Mesenchymal stem cell (in vitro differentiated cells and primary cell): ENCODE measurements around the gene CASP14. TPM values are rescaled to one million over a fixed set of nuclear protein-coding genes. Genes with fewer than 3 reads are reported as not detected.

ENCODE experiments used
- DNase-seq: peaks from one replicate; pipeline ENCODE4 v3.0.0-alpha.2; 2013
- H2AFZ ChIP-seq: one replicate; pipeline ENCODE4 v1.6.1; 2013; ENCODE audit warnings: low read depth, mild to moderate bottlenecking, control low read depth, inconsistent platforms, low read length, moderate library complexity
- H2AK5ac ChIP-seq: 2 replicates; pipeline ENCODE4 v1.6.1; 2013; ENCODE audit warnings: low read length, moderate library complexity, mild to moderate bottlenecking, inconsistent platforms; ENCODE audit not compliant: severe bottlenecking
- H2BK120ac ChIP-seq: one replicate; pipeline ENCODE4 v1.6.1; 2013; ENCODE audit warnings: low read depth, mild to moderate bottlenecking, inconsistent platforms, low read length, moderate library complexity
- H2BK12ac ChIP-seq, 2 experiments: one replicate each; pipeline ENCODE4 v1.6.1; 2013; ENCODE audit warnings: inconsistent platforms in 2 of 2, low read length in 2 of 2, mild to moderate bottlenecking in 2 of 2, moderate library complexity in 2 of 2, control low read depth in 1 of 2
- H2BK15ac ChIP-seq: one replicate; pipeline ENCODE4 v1.6.1; 2013; ENCODE audit warnings: mild to moderate bottlenecking, low read depth, inconsistent platforms; ENCODE audit not compliant: poor library complexity, severe bottlenecking
- H2BK5ac ChIP-seq: 2 replicates; pipeline ENCODE4 v1.6.1; 2013; ENCODE audit warnings: low read depth, mild to moderate bottlenecking, low read length, control low read depth, inconsistent platforms; ENCODE audit not compliant: poor library complexity, severe bottlenecking
- H3K14ac ChIP-seq, 2 experiments: one replicate each; pipeline ENCODE4 v1.6.1; 2013; ENCODE audit warnings: inconsistent platforms in 2 of 2, low read length in 2 of 2, control low read depth in 1 of 2, mild to moderate bottlenecking in 1 of 2, moderate library complexity in 1 of 2
- H3K18ac ChIP-seq, 2 experiments: one replicate each; pipeline ENCODE4 v1.6.1; 2013; ENCODE audit warnings: inconsistent platforms in 2 of 2, low read length in 2 of 2, control low read depth in 1 of 2, low read depth in 1 of 2, mild to moderate bottlenecking in 1 of 2
- H3K23ac ChIP-seq, 2 experiments: one replicate each; pipeline ENCODE4 v1.6.1; 2013; ENCODE audit warnings: inconsistent platforms in 2 of 2, low read length in 2 of 2, mild to moderate bottlenecking in 2 of 2, moderate library complexity in 2 of 2, control low read depth in 1 of 2
- H3K27ac ChIP-seq: 2 replicates; pipeline ENCODE4 v1.5.1; 2013; ENCODE audit warnings: mild to moderate bottlenecking, moderate library complexity, low read length, control low read depth, inconsistent platforms; ENCODE audit not compliant: poor library complexity, severe bottlenecking
- H3K27me3 ChIP-seq, 2 experiments: 2 replicates each; pipeline versions ENCODE4 v1.6.1 to v1.7.0; 2013; ENCODE audit warnings: low read length in 2 of 2, mild to moderate bottlenecking in 2 of 2, moderate library complexity in 2 of 2, control low read depth in 1 of 2, inconsistent platforms in 1 of 2; ENCODE audit not compliant: control insufficient read depth in 1 of 2, insufficient read depth in 1 of 2
- H3K36me3 ChIP-seq, 2 experiments: 2 replicates each; pipeline versions ENCODE4 v1.6.1 to v1.7.0; 2013; ENCODE audit warnings: low read length in 2 of 2, control low read depth in 1 of 2, inconsistent platforms in 1 of 2, low read depth in 1 of 2, mild to moderate bottlenecking in 1 of 2; ENCODE audit not compliant: insufficient read depth in 2 of 2, control insufficient read depth in 1 of 2
- H3K4ac ChIP-seq, 2 experiments: one replicate each; pipeline ENCODE4 v1.6.1; 2013; ENCODE audit warnings: inconsistent platforms in 2 of 2, low read length in 2 of 2, mild to moderate bottlenecking in 2 of 2, moderate library complexity in 2 of 2, control low read depth in 1 of 2, low read depth in 1 of 2
- H3K4me1 ChIP-seq: 2 replicates; pipeline ENCODE4 v1.6.1; 2013; ENCODE audit warnings: low read depth, low read length, control low read depth; ENCODE audit not compliant: control insufficient read depth, insufficient read depth
- H3K4me2 ChIP-seq: 2 replicates; pipeline ENCODE4 v1.6.1; 2013; ENCODE audit warnings: low read length, mild to moderate bottlenecking, inconsistent platforms; ENCODE audit not compliant: poor library complexity, severe bottlenecking
- H3K4me3 ChIP-seq, 2 experiments: 2 replicates each; pipeline versions ENCODE4 v1.5.1 to v1.7.0; 2013; ENCODE audit warnings: low read length in 2 of 2, mild to moderate bottlenecking in 2 of 2, control low read depth in 1 of 2, low read depth in 1 of 2; ENCODE audit not compliant: insufficient read depth in 1 of 2
- H3K79me1 ChIP-seq: replicated peaks from 2 replicates; pipeline ENCODE4 v1.6.1; 2013; ENCODE audit warnings: mild to moderate bottlenecking, control low read depth, low read length, inconsistent platforms; ENCODE audit not compliant: poor library complexity, severe bottlenecking
- H3K9ac ChIP-seq: 2 replicates; pipeline ENCODE4 v1.7.0; 2013; ENCODE audit warnings: mild to moderate bottlenecking, low read length, moderate library complexity
- H3K9me3 ChIP-seq: 2 replicates; pipeline ENCODE4 v1.7.0; 2013; ENCODE audit warnings: mild to moderate bottlenecking, low read length; ENCODE audit not compliant: control insufficient read depth
- H4K8ac ChIP-seq: one replicate; pipeline ENCODE4 v1.6.1; 2013; ENCODE audit warnings: inconsistent platforms, mild to moderate bottlenecking, low read length, moderate library complexity
- H4K91ac ChIP-seq: one replicate; pipeline ENCODE4 v1.6.1; 2013; ENCODE audit warnings: mild to moderate bottlenecking, low read length, inconsistent platforms
- WGBS: methylation state at CpG from one replicate; pipeline ENCODE4 v1.1.7; 2013; ENCODE audit warnings: mixed read lengths; 5-methylcytosine and 5-hydroxymethylcytosine counted together
- polyA plus RNA-seq, 2 experiments: library from polyadenylated mRNA; stranded (reverse); fragments of 200-250 nt; gene quantifications; one replicate each; pipeline ENCODE4 v1.2.3, GENCODE V29; 2013

The CASP14 gene, protein sequence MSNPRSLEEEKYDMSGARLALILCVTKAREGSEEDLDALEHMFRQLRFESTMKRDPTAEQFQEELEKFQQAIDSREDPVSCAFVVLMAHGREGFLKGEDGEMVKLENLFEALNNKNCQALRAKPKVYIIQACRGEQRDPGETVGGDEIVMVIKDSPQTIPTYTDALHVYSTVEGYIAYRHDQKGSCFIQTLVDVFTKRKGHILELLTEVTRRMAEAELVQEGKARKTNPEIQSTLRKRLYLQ
- polyA plus RNA-seq (2013, experiment 1 of 2): not detected
- polyA plus RNA-seq (2013, experiment 2 of 2): not detected

DNA sequence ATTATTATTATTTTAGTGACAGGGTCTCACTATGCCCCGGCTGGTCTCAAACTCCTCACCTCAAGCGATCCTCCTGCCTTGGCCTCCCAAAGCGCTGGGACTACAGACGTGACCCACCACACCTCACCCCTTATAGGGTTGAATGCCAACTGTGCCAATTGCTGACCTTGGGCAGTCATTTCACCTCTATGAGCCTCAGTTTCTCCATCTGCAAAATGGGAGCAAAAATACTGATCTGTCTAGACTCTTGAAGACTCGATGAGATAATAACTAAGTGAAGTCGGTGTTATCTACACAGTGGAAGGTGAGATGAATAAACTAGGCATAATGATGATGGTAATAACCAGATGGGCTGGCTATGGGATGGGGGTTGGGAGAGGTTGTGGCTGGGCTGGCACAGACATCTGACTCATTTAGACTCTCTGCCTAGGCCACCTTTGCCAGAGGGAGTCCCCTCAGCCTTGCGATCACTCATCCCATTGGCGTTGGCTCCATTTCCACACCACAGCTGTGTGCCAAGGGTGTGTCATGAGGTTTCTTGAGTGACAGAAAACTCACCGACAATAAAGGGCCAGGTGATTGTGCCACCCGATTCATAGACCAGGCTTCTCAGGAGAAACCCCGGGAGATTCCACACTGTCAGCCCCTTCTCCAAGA is at the start of gene CASP14:
Gene CASP14, plus strand, starts transcription at position 596 of the 657 bp plus-strand sequence. CDS start 2,772 bp downstream, outside the sequence.
- WGBS: 81% methylated on average over 10 of the region's 11 CpGs

DNA sequence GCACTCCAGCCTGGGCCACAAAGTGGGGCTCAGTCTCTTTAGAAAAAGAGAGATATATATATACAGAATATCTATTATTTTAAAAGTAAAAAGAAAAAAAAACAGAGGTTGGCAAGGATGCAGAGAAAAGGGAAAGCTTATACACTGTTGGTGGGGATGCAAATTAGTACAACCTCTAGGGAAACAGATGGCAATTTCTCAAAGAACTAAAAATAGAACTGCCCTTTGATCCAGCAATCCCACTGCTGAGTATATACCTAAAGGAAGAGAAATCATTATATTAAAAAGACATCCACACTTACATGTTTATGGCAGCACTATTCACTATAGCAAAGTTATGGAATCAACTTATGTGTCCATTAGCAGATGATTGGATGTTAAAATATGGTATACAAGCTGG is 41.0 kb upstream of the CASP14 start:
- DNase-seq: no peak
- Histone ChIP-seq H2BK15ac (no peak overlapping the region), H3K4me1 (no peaks in the 10 kb centered on the region), H4K8ac (no peak overlapping the region), H3K23ac (no peak overlapping the region), H4K91ac (no peak overlapping the region), H2BK12ac (no peak overlapping the region), H3K18ac (no peak overlapping the region), H3K14ac (no peak overlapping the region), H3K9me3 (no peaks in the 10 kb centered on the region), H3K27me3 (no peaks in the 10 kb centered on the region), H2AFZ (no peak overlapping the region), H3K27ac (no peak overlapping the region), H3K4me3 (no peak overlapping the region), H2BK5ac (no peak overlapping the region), H3K4me2 (no peak overlapping the region), H2BK120ac (no peak overlapping the region), H3K4ac (no peak overlapping the region), H2AK5ac (no peak overlapping the region), H3K36me3 (no peaks in the 10 kb centered on the region), H3K9ac (no peak overlapping the region), H3K79me1 (no peaks in the 10 kb centered on the region)

More for the DNA sequence above, at the start of gene CASP14:
- DNase-seq: no peak
- no peak within 1 kb of the TSS for H2BK12ac ChIP-seq
- H3K9ac ChIP-seq: no peak within 1 kb of the TSS
- H3K9me3 ChIP-seq: no peaks in the 10 kb centered on the region
- H3K27me3 ChIP-seq: no peaks in the 10 kb centered on the region
- H3K14ac ChIP-seq: no peak within 1 kb of the TSS
- H2AFZ ChIP-seq: no peak within 1 kb of the TSS
- H2BK120ac ChIP-seq: no peak within 1 kb of the TSS
- no peak within 1 kb of the TSS for H2BK15ac ChIP-seq
- H3K18ac ChIP-seq: no peak within 1 kb of the TSS
- no peak within 1 kb of the TSS for H4K91ac ChIP-seq
- H4K8ac ChIP-seq: no peak within 1 kb of the TSS
- H3K4me3 ChIP-seq: no peak within 1 kb of the TSS
- no peaks in the 10 kb centered on the region for H3K4me1 ChIP-seq
- H3K4ac ChIP-seq: no peak within 1 kb of the TSS
- no peaks in the 10 kb centered on the region for H3K36me3 ChIP-seq
- no peak within 1 kb of the TSS for H3K27ac ChIP-seq
- no peaks in the 10 kb centered on the region for H3K79me1 ChIP-seq
- H2AK5ac ChIP-seq: no peak within 1 kb of the TSS
- no peak within 1 kb of the TSS for H3K23ac ChIP-seq
- no peak within 1 kb of the TSS for H3K4me2 ChIP-seq
- H2BK5ac ChIP-seq: no peak within 1 kb of the TSS

DNA sequence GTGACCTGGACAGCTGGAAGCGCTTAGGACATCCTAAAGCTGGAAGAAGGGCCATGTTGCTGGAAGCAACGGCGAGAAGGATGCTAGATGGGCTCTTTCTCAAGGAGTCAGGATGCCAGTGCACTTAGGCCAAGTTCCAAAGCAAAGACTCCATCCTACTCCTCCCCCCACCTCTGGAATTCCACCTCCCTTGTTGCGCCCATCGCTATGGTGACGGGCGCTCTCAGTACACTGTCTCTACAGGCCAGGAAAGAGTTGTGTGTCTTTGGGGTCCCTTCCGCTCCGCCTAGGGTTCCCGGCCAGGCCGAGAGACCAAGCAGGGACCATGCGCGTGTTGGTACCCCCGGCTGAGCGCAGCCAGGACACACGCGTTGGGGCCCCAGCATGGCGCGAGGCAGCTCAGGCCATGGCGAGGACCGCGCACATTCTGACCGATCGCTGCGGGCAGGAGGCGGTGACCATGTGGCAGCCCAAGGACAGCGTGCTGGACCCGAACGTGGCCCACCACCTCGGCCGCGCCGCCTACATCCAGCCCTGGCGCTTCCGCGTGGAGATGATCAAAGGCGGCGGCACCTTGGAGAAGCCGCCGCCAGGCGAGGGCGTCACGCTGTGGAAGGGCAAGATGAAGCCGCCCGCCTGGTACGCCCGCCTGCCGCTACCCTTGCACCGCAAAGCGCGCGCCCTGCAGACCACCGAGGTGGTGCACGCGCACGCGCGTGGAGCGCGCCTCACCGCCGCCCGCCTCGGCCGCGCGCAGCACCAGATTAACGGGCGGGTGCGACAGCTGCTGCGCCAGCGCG is 38.6 kb upstream of the CASP14 start:
- no peak overlapping the region for H2BK5ac ChIP-seq
- DNase-seq: no peak
- no peaks in the 10 kb centered on the region for H3K9me3 ChIP-seq
- H3K79me1 ChIP-seq: no peaks in the 10 kb centered on the region
- no peak overlapping the region for H2BK120ac ChIP-seq
- no peak overlapping the region for H3K14ac ChIP-seq
- no peak overlapping the region for H2BK12ac ChIP-seq
- H3K4me2 ChIP-seq: no peak overlapping the region
- H4K91ac ChIP-seq: no peak overlapping the region
- H2BK15ac ChIP-seq: no peak overlapping the region
- no peaks in the 10 kb centered on the region for H3K36me3 ChIP-seq
- H3K4ac ChIP-seq: no peak overlapping the region
- WGBS: 65% methylated on average over 73 of the region's 73 CpGs
- no peak overlapping the region for H3K4me3 ChIP-seq
- H3K9ac ChIP-seq: no peak overlapping the region
- H3K27ac ChIP-seq: no peak overlapping the region
- no peak overlapping the region for H2AK5ac ChIP-seq
- no peak overlapping the region for H2AFZ ChIP-seq
- no peak overlapping the region for H3K23ac ChIP-seq
- no peaks in the 10 kb centered on the region for H3K27me3 ChIP-seq
- no peak overlapping the region for H3K18ac ChIP-seq
- H3K4me1 ChIP-seq: no peaks in the 10 kb centered on the region
- H4K8ac ChIP-seq: no peak overlapping the region

DNA sequence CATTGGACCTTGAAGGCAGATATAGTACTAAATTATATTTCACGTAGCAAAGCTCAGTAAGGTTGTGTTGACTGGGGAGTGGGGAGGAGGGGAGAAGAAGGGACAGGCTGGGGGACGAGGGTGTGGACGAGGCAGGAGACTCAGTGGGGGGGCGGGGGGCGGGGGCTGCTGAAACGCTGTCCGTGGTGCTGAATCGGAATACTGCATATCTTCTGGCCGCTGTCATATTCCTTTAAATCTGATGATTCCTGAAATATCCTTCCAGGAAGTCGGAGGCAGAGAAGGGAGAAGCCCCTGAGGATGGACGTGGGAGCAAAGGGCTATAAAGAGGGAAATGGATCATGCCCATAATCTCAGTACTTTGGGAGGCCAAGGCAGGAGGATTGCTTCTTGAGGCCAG is 34.7 kb upstream of the CASP14 start:
- Histone ChIP-seq H2AK5ac (no peak overlapping the region), H3K18ac (no peak overlapping the region), H3K4ac (no peak overlapping the region), H2BK120ac (no peak overlapping the region), H3K4me2 (no peak overlapping the region), H2BK12ac (no peak overlapping the region), H3K9ac (no peak overlapping the region), H3K36me3 (no peaks in the 10 kb centered on the region), H3K27me3 (no peaks in the 10 kb centered on the region), H3K14ac (no peak overlapping the region), H2AFZ (no peak overlapping the region), H2BK5ac (no peak overlapping the region), H3K27ac (no peak overlapping the region), H4K8ac (no peak overlapping the region), H3K4me1 (no peaks in the 10 kb centered on the region), H3K4me3 (no peak overlapping the region), H3K79me1 (no peaks in the 10 kb centered on the region), H2BK15ac (no peak overlapping the region), H4K91ac (no peak overlapping the region), H3K9me3 (no peaks in the 10 kb centered on the region), H3K23ac (no peak overlapping the region)
- WGBS: 45% methylated on average over 6 of the region's 11 CpGs
- no peak for DNase-seq
